ENCODE results near the gene XPR1.

Gene XPR1

GRCh38 chr1:180601512-180601911 is 30.3 kb upstream of the XPR1 start:
- DNase-seq (ENCODE audit: low spot score), result no peak
- no peak for TF ChIP-seq CTCF (IDR thresholded peaks at IDR 0.05; ENCODE audit: borderline replicate concordance, control extremely low read depth, extremely low read depth, insufficient read depth, missing control alignments)
- in situ Hi-C loops (cut with MboI; ENCODE audit: low sequenced_read_pairs, unreplicated experiment), result no loop called here

DNA sequence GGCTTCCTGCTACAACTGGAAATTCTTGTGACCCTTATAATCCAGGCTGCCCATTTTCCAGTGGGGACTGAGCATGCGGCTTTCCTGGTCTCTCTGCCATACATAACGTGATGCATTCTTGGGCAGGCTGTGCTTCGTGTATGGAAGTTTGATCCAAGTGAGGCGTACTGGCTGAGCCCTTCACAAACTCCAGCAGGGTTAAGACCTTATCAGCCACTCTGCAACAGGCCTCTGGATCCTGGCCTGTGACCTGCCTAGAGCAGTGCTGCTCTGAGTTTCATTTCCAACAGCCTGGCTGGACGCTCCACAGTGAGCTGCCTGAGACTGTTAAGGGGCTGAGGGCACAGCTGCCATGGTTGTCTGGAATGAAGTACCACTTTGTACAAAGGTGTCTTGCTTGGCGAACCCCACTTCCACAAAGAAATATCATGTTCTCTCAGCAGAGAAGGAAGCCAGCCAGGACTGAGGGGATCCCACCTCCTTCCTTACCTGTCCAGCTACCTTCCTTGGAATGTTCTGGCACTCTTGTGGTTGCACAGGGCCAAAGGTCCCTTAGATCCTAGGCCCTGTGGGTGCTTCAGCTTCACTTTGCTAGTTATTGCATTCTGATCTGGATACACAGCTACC is 28.5 kb upstream of the XPR1 start:
- DNase-seq (ENCODE audit: low spot score), result no peak
- in situ Hi-C loops (cut with MboI; ENCODE audit: low sequenced_read_pairs, unreplicated experiment), result no loop called here
- no peak for TF ChIP-seq CTCF (IDR thresholded peaks at IDR 0.05; ENCODE audit: borderline replicate concordance, control extremely low read depth, extremely low read depth, insufficient read depth, missing control alignments)

GRCh38 chr1:180603850-180604226 is 28.0 kb upstream of the XPR1 start:
- in situ Hi-C loops (cut with MboI; ENCODE audit: low sequenced_read_pairs, unreplicated experiment), result no loop called here
- no peak for DNase-seq (ENCODE audit: low spot score)
- TF ChIP-seq CTCF (IDR thresholded peaks at IDR 0.05; ENCODE audit: borderline replicate concordance, control extremely low read depth, extremely low read depth, insufficient read depth, missing control alignments), result no peak

DNA sequence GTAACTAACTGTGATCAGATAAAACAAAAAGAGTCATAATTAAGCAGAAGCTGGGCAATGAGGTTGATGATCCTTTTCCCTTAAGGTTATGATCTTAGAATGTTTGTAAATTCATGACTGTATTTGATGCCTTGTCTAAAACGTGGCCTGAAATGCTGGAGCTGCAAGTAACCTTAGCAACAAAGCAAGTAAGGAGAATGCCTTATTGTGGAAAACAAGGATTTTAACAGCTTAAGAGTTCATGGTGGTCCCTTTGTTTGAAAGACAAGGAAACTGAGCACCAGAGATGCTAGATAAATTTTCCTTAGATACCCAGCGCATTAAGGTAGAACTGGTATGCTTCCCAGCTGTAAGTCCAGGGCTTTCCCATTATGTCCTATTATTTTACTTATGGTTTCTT is 25.7 kb upstream of the XPR1 start:
- DNase-seq (ENCODE audit: low spot score), result no peak
- in situ Hi-C loops (cut with MboI; ENCODE audit: low sequenced_read_pairs, unreplicated experiment), result no loop called here

DNA sequence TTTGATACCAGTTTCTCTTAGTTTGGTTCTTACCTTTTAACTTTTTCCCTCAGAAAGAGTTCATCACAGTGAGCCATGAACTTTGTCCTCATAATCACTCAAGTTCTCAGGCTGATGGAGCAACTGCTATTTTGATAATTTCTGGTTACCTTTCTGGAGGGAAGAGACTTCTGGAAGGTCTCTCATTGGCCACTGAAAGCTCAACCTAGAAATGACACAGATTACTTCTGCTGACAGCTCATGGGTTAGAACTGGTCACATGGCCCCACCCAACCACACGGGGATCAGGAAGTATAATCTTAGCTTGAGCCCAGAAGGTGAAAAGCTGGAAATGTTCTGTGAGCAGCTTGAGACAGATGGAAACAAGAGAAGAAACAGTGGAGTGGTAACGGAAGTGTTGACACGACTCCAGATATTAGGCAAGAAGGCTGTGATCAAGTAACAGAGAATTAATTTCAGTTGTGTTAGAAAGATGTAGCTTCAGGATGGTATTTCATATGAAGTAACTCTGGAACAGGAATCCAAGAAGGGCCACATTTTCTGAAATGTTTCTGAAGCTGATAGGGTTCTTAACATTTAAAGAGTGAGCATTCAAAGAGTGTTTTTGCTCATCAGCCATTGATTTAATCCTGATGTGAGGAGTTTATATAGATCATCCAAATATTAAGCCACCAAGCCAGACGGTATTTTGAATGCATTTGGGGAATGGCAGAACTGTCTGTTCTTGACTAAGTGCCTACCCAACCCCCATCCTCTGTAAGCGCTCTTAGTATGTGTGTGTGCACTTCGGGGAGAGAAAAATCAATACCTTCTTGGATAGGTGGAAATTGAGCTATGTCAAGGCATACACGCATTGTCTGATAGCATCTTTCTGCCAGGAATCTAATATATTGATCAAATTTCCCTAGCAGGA is 21.9 kb upstream of the XPR1 start:
- TF ChIP-seq CTCF (IDR thresholded peaks at IDR 0.05; ENCODE audit: borderline replicate concordance, control extremely low read depth, extremely low read depth, insufficient read depth, missing control alignments), result no peak

More for the DNA sequence above, 25.7 kb upstream of the XPR1 start:
- TF ChIP-seq CTCF (IDR thresholded peaks at IDR 0.05; ENCODE audit: borderline replicate concordance, control extremely low read depth, extremely low read depth, insufficient read depth, missing control alignments), result no peak

GRCh38 chr1:180610556-180611015 is 21.2 kb upstream of the XPR1 start:
- DNase-seq (ENCODE audit: low spot score), result no peak
- no peak for TF ChIP-seq CTCF (IDR thresholded peaks at IDR 0.05; ENCODE audit: borderline replicate concordance, control extremely low read depth, extremely low read depth, insufficient read depth, missing control alignments)
- in situ Hi-C loops (cut with MboI; ENCODE audit: low sequenced_read_pairs, unreplicated experiment), result no loop called here

More for the DNA sequence above, 21.9 kb upstream of the XPR1 start:
- in situ Hi-C loops (cut with MboI; ENCODE audit: low sequenced_read_pairs, unreplicated experiment), result no loop called here
- no peak for DNase-seq (ENCODE audit: low spot score)
